HCT116 (cell line): ENCODE results near the gene SNAP91. TPM values are rescaled to one million over a fixed set of nuclear protein-coding genes. Genes with fewer than 3 reads are reported as not detected.

Source experiments
- ATAC-seq: fragments of 200-7000 bp; cut with Tn5 transposase; 2 replicates; pipeline ENCODE4 v1.9.1; 2020; ENCODE audit warnings: mild to moderate bottlenecking, moderate library complexity
- BruUV-seq: library from RNA; stranded (reverse); fragments of 400-500 nt; replicated peaks from 2 replicates; lab custom pipeline; 2021; lab: Mats Ljungman, UMichigan
- CTCF ChIA-PET: fragments of 300-600 bp; sonication (Branson Sonifier 250); formaldehyde crosslinking; loops from one replicate; lab custom pipeline; 2021; ENCODE audit warnings: antibody characterized with exemption; lab: Charles Lee
- POLR2A ChIA-PET: fragments of 300-600, 350-600 bp; sonication (Branson Sonifier 250); formaldehyde crosslinking; loops from one replicate; lab custom pipeline; 2021; ENCODE audit warnings: antibody characterized with exemption; lab: Charles Lee
- RAD21 ChIA-PET, 2 experiments: fragments of 300-600 bp; sonication (Branson Sonifier 250); formaldehyde crosslinking; loops; one replicate each; lab custom pipeline; 2023; ENCODE audit warnings: low total read pairs in 2 of 2; ENCODE audit not compliant: uncharacterized antibody in 2 of 2, unreplicated experiment in 2 of 2, low non-redundant PET in 1 of 2; lab: Charles Lee
- DNase-seq: peaks from one replicate; pipeline ENCODE4 v3.0.0-alpha.2; 2010; ENCODE audit warnings: low read depth, low spot score
- H2AFZ ChIP-seq: fragments of 200-600 bp; shearing (Covaris generic), sonication (generic); 2 replicates; pipeline ENCODE4 v1.6.1; 2017; ENCODE audit warnings: low read depth, mixed run types, mixed read lengths, antibody characterized with exemption, low read length; ENCODE audit not compliant: poor library complexity, severe bottlenecking
- H3K27ac ChIP-seq: 2 replicates; pipeline ENCODE4 v1.5.1; 2012; ENCODE audit warnings: low read depth, low read length
- H3K27me3 ChIP-seq: fragments of 200-600 bp; sonication (generic); 2 replicates; pipeline ENCODE4 v1.6.1; 2016; ENCODE audit warnings: mixed run types, low read length, mixed read lengths; ENCODE audit not compliant: insufficient read depth
- H3K36me3 ChIP-seq, 2 experiments: fragments of 200-500 bp in 1 of 2; fragments of 200-600 bp in 1 of 2; sonication (Bioruptor generic) in 1 of 2; sonication (generic) in 1 of 2; 2 replicates each; pipeline versions ENCODE4 v1.5.1 to v1.6.1; 2014 to 2016; ENCODE audit warnings: low read length in 2 of 2, inconsistent platforms in 1 of 2, mixed read lengths in 1 of 2, mixed run types in 1 of 2; ENCODE audit not compliant: insufficient read depth in 2 of 2, control insufficient read depth in 1 of 2
- H3K4me1 ChIP-seq, 2 experiments: fragments of 200-600 bp in 1 of 2; sonication (generic) in 1 of 2; 2 replicates each; pipeline versions ENCODE4 v1.5.1 to v1.6.1; 2012 to 2017; ENCODE audit warnings: low read length in 2 of 2, inconsistent platforms in 1 of 2, mild to moderate bottlenecking in 1 of 2, mixed read lengths in 1 of 2, mixed run types in 1 of 2, moderate library complexity in 1 of 2; ENCODE audit not compliant: insufficient read depth in 2 of 2, control insufficient read depth in 1 of 2
- H3K4me2 ChIP-seq: fragments of 200-600 bp; sonication (generic); 2 replicates; pipeline ENCODE4 v1.6.1; 2017; ENCODE audit warnings: mixed run types, low read length, mixed read lengths
- H3K4me3 ChIP-seq, 2 experiments: fragments of 200-600 bp in 1 of 2; sonication (generic) in 1 of 2; replicated peaks in 1 of 2; 2 replicates each; pipeline ENCODE4 v1.5.1; 2011 to 2016; ENCODE audit warnings: low read length in 2 of 2, control low read depth in 1 of 2, low read depth in 1 of 2, mild to moderate bottlenecking in 1 of 2, mixed read lengths in 1 of 2, mixed run types in 1 of 2
- H3K79me2 ChIP-seq: fragments of 200-600 bp; sonication (generic); 2 replicates; pipeline ENCODE4 v1.6.1; 2017; ENCODE audit warnings: mild to moderate bottlenecking, mixed run types, low read length, moderate library complexity, mixed read lengths; ENCODE audit not compliant: insufficient read depth
- H3K9ac ChIP-seq: fragments of 200-600 bp; sonication (generic); 2 replicates; pipeline ENCODE4 v1.6.1; 2016; ENCODE audit warnings: low read length, mixed read lengths
- H3K9me2 ChIP-seq: fragments of 200-600 bp; sonication (generic), shearing (Covaris generic); 2 replicates; pipeline ENCODE4 v1.6.1; 2017; ENCODE audit warnings: mixed run types, mild to moderate bottlenecking, moderate library complexity; ENCODE audit not compliant: insufficient read depth
- H3K9me3 ChIP-seq, 2 experiments: fragments of 200-500 bp in 1 of 2; fragments of 200-600 bp in 1 of 2; sonication (Bioruptor generic) in 1 of 2; sonication (generic) in 1 of 2; 2 replicates each; pipeline ENCODE4 v1.6.1; 2014 to 2017; ENCODE audit warnings: low read length in 2 of 2, mixed read lengths in 2 of 2, inconsistent platforms in 1 of 2, low read depth in 1 of 2, mild to moderate bottlenecking in 1 of 2, mixed run types in 1 of 2, moderate library complexity in 1 of 2; ENCODE audit not compliant: control insufficient read depth in 1 of 2, insufficient read depth in 1 of 2
- H4K20me1 ChIP-seq: fragments of 200-600 bp; sonication (generic), shearing (Covaris generic); 2 replicates; pipeline ENCODE4 v1.6.1; 2017; ENCODE audit warnings: mixed run types, mild to moderate bottlenecking, moderate library complexity; ENCODE audit not compliant: insufficient read depth
- ATF3 ChIP-seq: IDR thresholded peaks from 2 replicates; pipeline ENCODE4 v1.6.1; 2012
- CEBPB ChIP-seq: IDR thresholded peaks from 2 replicates; pipeline ENCODE4 v1.6.1; 2012; ENCODE audit warnings: low read depth
- EGR1 ChIP-seq: IDR thresholded peaks from 2 replicates; pipeline ENCODE4 v1.6.1; 2012; ENCODE audit warnings: low read depth
- EZH2phosphoT487 ChIP-seq: fragments of 200-600 bp; IDR thresholded peaks from 2 replicates; pipeline ENCODE4 v1.6.1; 2018; ENCODE audit warnings: antibody characterized with exemption, borderline replicate concordance
- FOSL1 ChIP-seq: IDR thresholded peaks from 2 replicates; pipeline ENCODE4 v1.6.1; 2012; ENCODE audit warnings: low read depth
- JUND ChIP-seq: IDR thresholded peaks from 2 replicates; pipeline ENCODE4 v1.6.1; 2012
- POLR2A ChIP-seq: IDR thresholded peaks from 2 replicates; pipeline ENCODE4 v1.7.0; 2011; ENCODE audit warnings: borderline replicate concordance; ENCODE audit not compliant: insufficient read depth, insufficient read length; ENCODE audit errors: extremely low read depth
- POLR2AphosphoS5 ChIP-seq: IDR thresholded peaks from 2 replicates; pipeline ENCODE4 v1.6.1; 2011; ENCODE audit warnings: mild to moderate bottlenecking, low read depth, low read length, moderate library complexity
- SIN3A ChIP-seq: IDR thresholded peaks from 2 replicates; pipeline ENCODE4 v1.6.1; 2012; ENCODE audit warnings: low read depth
- SP1 ChIP-seq: IDR thresholded peaks from 2 replicates; pipeline ENCODE4 v1.6.1; 2012; ENCODE audit warnings: low read depth
- TCF7L2 ChIP-seq: IDR thresholded peaks from 2 replicates; pipeline ENCODE4 v1.7.0; 2011; ENCODE audit warnings: borderline replicate concordance, inconsistent platforms; ENCODE audit not compliant: insufficient read depth, insufficient read length; ENCODE audit errors: extremely low read depth
- YY1 ChIP-seq: IDR thresholded peaks from 2 replicates; pipeline ENCODE4 v1.6.1; 2011; ENCODE audit warnings: low read length, low read depth, moderate library complexity, mild to moderate bottlenecking; ENCODE audit not compliant: insufficient replicate concordance; ENCODE audit errors: extremely low read depth
- ZBTB33 ChIP-seq: IDR thresholded peaks from 2 replicates; pipeline ENCODE4 v1.6.1; 2011; ENCODE audit warnings: mild to moderate bottlenecking, low read length, moderate library complexity; ENCODE audit not compliant: insufficient replicate concordance; ENCODE audit errors: extremely low read depth
- ZNF274 ChIP-seq: fragments of 200-500 bp; sonication (Bioruptor generic); IDR thresholded peaks from 2 replicates; pipeline ENCODE4 v1.6.1; 2014; ENCODE audit warnings: mild to moderate bottlenecking, low read depth, low read length, inconsistent platforms
- intact Hi-C: fragments of 100-400 bp; cut with micrococcal nuclease; formaldehyde crosslinking; loops from 2 replicates; pipeline ENCODE4 v1.10.0; 2022
- total RNA-seq: library from RNA; stranded (reverse); gene quantifications from one replicate; pipeline ENCODE4 v1.2.1, GENCODE V29; 2021; ENCODE audit not compliant: unreplicated experiment

SNAP91 gene
- total RNA-seq, 1 experiment from 2014 or later, result not detected

- ChIA-PET RAD21 (no interaction called here), CTCF (no interaction called here), POLR2A (no interaction called here)
- Histone ChIP-seq H3K27ac (no peak overlapping the region), H3K4me1 (no peaks in the 10 kb centered on the region), H4K20me1 (no peaks in the 10 kb centered on the region), H3K4me2 (no peak overlapping the region), H3K27me3 (no peaks in the 10 kb centered on the region), H3K9me2 (no peaks in the 10 kb centered on the region), H3K36me3 (no peaks in the 10 kb centered on the region), H3K9me3 (no peaks in the 10 kb centered on the region), H3K79me2 (no peaks in the 10 kb centered on the region), H2AFZ (no peak overlapping the region), H3K9ac (no peak overlapping the region), H3K4me3 (no peak overlapping the region)
- TF ChIP-seq SP1 (no peak), POLR2A (no peak), ZNF274 (no peak), TCF7L2 (no peak), ATF3 (no peak), CEBPB (no peak), FOSL1 (no peak), JUND (no peak), POLR2AphosphoS5 (no peak), EZH2phosphoT487 (no peak), EGR1 (no peak), ZBTB33 (no peak), YY1 (no peak), SIN3A (no peak)
- DNase-seq (no peak), ATAC-seq (no peak)
- intact Hi-C loops, result no loop called here
- BruUV-seq, result no TSS peak
These were observed 21.0 kb upstream of the SNAP91 start for GRCh38 chr6:83729871-83730270.
